GM19324 (cell line): ENCODE results near the gene PLAAT5.

ENCODE experiments used
- ATAC-seq: cut with Tn5 transposase; IDR thresholded peaks from one replicate; pipeline ENCODE4 v1.9.1; 2021; ENCODE audit warnings: mild to moderate bottlenecking, moderate library complexity; ENCODE audit not compliant: unreplicated experiment, low FRiP score

PLAAT5 gene

GRCh38 chr11:63516109-63516508 lies 25.1 kb upstream of the PLAAT5 start:
- no peak for ATAC-seq

GRCh38 chr11:63512816-63513215 lies 21.8 kb upstream of the PLAAT5 start:
- ATAC-seq = no peak

GRCh38 chr11:63511048-63511748 lies 20.2 kb upstream of the PLAAT5 start:
- ATAC-seq = no peak

GRCh38 chr11:63510360-63511047 lies 19.5 kb upstream of the PLAAT5 start:
- ATAC-seq = no peak

DNA sequence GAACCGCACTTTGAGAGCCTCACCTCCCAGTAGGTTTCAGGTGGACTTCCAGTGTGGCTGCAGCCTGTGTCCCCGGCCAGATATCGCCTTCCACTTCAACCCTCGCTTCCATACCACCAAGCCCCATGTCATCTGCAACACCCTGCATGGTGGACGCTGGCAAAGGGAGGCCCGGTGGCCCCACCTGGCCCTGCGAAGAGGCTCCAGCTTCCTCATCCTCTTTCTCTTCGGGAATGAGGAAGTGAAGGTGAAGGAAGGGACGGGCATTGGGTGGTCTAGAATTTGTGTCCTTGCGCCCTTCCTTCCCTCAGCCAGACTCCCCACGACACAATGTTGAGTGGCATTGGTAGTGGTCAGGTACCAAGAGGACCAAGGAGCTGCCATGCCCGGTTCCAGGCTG lies 17.8 kb upstream of the PLAAT5 start:
- ATAC-seq = no peak

DNA sequence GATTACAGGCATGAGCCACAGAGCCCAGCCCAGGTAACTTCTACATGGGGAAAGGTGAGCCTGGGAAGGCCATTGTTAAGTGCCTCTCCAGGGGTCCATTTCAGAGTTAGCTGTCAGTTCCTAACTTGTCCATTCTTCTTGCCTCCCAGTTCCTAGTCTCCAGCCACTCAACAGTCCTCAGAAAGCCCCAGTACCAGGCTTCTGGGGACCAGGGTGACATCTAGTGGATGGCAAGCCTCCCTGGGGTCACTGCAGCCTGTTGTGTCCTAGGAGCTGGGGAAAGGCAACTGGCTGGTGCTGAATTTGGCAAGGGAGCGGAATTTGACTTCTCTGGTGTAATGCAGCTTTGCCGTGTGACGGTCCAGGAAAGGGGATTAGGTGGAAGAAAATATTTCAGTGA lies 17.0 kb upstream of the PLAAT5 start:
- ATAC-seq = no peak

DNA sequence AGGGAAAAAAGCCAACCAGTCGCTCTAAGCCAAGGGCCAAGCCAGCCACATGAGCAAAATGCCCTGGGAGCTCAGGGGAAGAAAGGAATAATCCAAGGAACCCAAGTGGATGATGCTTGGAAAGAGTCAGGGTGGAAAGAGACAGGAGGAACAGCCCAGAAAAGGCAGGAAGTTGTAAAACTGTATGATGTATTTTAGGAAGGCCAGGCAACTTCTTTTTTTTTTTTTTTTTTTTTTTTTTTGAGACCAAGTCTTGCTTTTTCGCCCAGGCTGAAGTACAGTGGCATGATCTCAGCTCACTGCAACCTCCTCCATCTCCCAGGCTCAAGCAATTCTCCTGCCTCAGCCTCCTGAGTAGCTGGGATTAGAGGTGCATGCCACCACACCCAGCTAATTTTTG lies 16.5 kb upstream of the PLAAT5 start:
- no peak for ATAC-seq

DNA sequence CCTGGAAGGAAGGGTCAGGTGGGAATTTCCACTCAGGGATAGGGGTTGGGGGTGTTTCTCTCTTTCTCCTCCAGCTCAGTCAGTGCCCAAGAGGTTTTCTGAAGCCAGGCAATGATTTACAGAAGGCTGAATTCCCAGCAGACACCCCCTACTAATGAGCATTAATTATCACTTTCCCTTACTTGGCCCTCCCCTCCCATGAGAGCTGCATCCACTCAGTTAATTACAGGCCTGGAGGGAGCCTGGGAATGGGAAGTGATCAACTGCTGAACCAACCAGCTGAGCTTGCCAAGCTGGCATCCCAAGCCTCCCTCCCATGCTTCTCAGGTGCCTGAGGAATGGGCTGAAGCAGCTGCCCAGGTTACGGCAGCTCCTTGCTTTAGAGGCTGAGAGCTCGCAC lies 15.9 kb upstream of the PLAAT5 start:
- no peak for ATAC-seq

- ATAC-seq = no peak
Observed at GRCh38 chr11:63505857-63506528, 15.0 kb upstream of the PLAAT5 start, which contains the start of gene LGALS12. LGALS12 (plus strand) TSS chr11:63506084; CDS start chr11:63506459, 375 bp downstream.

- no peak for ATAC-seq
Observed at GRCh38 chr11:63504933-63505586, 14.1 kb upstream of the PLAAT5 start.

- ATAC-seq = no peak
Observed at GRCh38 chr11:63504054-63504453, 13.1 kb upstream of the PLAAT5 start.

DNA sequence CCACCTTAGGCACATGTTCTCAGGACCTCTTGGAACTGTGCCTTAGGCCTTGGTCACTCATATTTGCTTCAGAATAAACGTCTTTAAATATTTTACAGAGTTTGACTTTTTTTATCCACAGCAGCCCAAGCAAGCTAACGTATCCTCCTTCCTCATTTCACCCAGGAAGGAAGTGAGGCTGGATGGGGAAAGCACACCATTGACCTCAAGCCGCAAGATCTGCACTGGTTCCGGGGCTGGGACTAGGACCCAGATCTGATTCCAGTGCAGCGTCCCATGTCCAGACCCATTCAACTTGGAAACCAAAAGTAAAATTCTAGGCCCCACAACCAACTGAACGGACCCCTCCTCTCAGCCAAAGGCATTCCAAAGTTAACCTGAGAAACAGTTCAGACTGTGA lies 12.5 kb upstream of the PLAAT5 start:
- ATAC-seq = no peak

DNA sequence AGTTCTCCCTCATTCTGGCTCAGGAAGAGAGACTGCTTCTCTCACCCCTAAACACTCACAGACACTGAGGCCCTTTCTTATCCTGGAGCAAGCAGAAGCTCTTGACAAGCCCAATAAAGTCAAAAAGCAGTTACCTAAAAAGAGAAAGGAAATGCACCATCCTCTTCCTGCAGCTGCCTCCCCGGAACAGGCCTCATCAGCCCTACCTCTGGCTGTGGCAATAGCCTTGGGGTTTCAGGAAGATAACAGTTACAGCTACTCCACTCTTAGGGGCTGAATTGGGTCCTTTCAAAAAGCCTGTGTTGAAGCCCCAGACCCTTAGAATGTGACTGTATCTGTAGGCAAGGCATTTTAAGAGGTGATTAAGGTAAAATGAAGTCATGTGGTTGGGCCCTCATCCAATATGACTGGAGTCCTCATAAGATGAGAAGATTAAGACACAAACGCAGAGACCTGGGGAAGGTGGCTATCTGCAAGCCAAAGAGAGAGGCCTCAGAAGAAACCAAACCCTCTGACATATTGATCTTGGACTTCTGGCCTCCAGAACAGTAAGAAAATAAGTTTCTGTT lies 11.4 kb upstream of the PLAAT5 start:
- no peak for ATAC-seq

DNA sequence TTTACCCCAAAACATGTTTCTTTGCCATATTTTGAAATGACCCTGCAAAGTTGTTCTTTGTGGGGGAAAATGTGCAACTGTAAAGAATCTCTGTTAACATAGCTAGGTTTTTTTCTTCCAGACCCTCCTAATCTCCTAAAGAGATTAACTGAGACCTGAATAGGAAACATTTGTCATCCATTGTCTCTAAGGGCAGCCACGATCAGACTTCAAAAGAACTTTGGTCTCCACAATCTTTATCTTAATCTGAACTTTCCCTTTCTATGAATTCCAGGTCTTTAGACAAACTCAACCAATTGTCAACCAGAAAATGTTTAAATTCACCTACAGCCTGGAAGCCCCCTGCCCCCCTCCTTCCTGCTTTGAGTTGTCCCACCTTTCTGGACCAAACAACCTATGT lies 10.3 kb upstream of the PLAAT5 start:
- no peak for ATAC-seq

- ATAC-seq = no peak
Observed at GRCh38 chr11:63499874-63500273, 8.9 kb upstream of the PLAAT5 start.

GRCh38 chr11:63494975-63495374 lies 4.0 kb upstream of the PLAAT5 start:
- ATAC-seq = no peak

DNA sequence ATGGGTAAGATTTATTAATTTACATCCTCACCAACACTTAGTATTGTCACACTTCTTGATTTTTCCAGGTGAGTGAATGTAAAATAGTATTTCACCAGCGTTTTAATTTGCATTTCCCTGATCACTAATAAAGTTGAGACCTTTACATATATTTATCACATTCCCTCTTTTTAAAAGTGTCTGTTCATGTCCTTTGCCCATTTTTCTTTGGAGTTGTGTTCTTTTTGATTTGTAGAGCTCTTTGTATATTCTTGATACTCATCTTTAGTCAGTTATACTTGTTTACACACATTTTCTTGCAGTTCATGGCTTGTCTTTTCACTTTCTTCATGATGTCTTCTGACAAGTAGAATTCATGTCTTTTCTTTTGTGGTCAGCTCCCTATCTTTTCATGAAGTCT lies 2.2 kb upstream of the PLAAT5 start:
- ATAC-seq = no peak

GRCh38 chr11:63492441-63492840 lies 1.5 kb upstream of the PLAAT5 start:
- ATAC-seq = no peak

DNA sequence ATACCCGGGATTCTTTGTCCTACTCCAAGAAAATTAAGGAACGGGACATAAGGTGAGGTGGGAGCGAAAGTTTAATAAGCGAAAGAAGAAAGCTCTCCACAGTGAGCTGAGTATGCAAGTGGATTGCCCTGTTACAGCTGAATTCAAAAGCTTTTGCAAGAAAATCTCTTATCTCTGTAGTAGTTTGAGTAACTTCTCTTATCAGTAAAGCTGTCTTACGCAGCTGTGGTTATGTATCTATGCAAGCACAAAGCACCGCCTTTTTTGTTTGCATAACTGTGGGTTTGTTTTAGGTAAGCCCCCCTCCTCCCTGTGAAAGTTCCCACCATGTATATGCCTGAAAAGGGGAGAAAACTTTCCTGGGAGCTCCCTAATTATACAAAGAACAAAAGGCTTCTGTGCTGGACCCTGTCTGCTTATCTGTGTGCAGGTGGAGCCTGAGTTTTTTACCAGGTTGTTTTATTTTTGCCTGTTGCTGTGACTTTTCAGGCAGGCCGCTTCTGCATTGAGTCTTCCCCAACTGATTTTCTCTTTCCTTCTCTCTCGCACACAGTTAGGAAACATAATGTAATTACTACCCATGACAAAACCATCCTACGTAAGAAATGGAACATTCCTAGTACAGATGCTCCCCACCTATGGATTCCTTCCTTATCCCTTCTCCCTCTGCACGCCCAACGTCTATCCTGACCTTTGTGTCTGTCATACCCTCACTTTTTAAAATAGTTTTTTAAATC lies 837 bp upstream of the PLAAT5 start:
- no peak for ATAC-seq

GRCh38 chr11:63491240-63491587 lies 247 bp upstream of the PLAAT5 start:
- ATAC-seq = no peak
